ENCODE data around the gene IL9R. TPM values are rescaled to one million over a fixed set of nuclear protein-coding genes. Genes with fewer than 3 reads are reported as not detected.
A peak's percentile ranks its signal among the peaks of the same experiment; 100 is the strongest.

Gene IL9R
- total and polyA plus RNA-seq, 2 experiments from 2014 or later = not detected

- no peak overlapping the region for H3K4me3 ChIP-seq
- no peaks in the 10 kb centered on the region for H3K27me3 ChIP-seq
- H3K27ac ChIP-seq = no peak overlapping the region
- H3K4me1 ChIP-seq (ENCODE audit: low read depth) = no peaks in the 10 kb centered on the region
- TF ChIP-seq CTCF (IDR thresholded peaks at IDR 0.05; ENCODE audit: low read depth, low read length) = no peak
- no peaks in the 10 kb centered on the region for H3K36me3 ChIP-seq
- H3K9me3 ChIP-seq (ENCODE audit: low read depth) = no peaks in the 10 kb centered on the region
- no peak for DNase-seq (ENCODE audit: low read depth in 1 of 2, low spot score in 1 of 2)
Measured at GRCh38 chrX:155956099-155956498, 41.4 kb upstream of the IL9R start.

GRCh38 chrX:155956649-155957048, 40.8 kb upstream of the IL9R start:
- Histone ChIP-seq H3K9me3 (ENCODE audit: low read depth) (no peaks in the 10 kb centered on the region), H3K4me3 (no peak overlapping the region), H3K27me3 (no peaks in the 10 kb centered on the region), H3K27ac (no peak overlapping the region), H3K4me1 (ENCODE audit: low read depth) (no peaks in the 10 kb centered on the region), H3K36me3 (no peaks in the 10 kb centered on the region)
- no peak for DNase-seq (ENCODE audit: low read depth in 1 of 2, low spot score in 1 of 2)
- no peak for TF ChIP-seq CTCF (IDR thresholded peaks at IDR 0.05; ENCODE audit: low read depth, low read length)

DNA sequence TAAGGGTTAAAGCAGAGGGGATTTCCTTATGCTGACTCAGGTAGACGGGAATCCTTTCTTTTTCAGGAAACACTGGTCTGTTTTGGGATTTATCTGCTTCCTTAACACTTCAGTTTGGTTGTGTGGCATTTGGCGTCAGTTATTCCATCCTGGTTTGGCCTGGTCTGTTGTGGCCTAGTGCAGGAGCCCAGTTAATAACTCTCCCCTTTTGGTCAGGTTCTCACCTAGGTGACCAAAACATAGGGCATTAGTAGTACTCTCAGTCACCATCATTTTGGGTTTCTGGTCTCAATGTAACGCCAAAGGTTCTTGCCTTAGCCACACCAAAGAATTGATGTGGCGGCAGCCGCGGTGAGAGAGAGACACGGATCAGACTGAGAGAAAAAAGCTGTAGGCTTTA, 39.7 kb upstream of the IL9R start:
- no peak for DNase-seq (ENCODE audit: low read depth in 1 of 2, low spot score in 1 of 2)
- Histone ChIP-seq H3K4me3 (no peak overlapping the region), H3K27ac (peak overlapping the region; percentile 12)

DNA sequence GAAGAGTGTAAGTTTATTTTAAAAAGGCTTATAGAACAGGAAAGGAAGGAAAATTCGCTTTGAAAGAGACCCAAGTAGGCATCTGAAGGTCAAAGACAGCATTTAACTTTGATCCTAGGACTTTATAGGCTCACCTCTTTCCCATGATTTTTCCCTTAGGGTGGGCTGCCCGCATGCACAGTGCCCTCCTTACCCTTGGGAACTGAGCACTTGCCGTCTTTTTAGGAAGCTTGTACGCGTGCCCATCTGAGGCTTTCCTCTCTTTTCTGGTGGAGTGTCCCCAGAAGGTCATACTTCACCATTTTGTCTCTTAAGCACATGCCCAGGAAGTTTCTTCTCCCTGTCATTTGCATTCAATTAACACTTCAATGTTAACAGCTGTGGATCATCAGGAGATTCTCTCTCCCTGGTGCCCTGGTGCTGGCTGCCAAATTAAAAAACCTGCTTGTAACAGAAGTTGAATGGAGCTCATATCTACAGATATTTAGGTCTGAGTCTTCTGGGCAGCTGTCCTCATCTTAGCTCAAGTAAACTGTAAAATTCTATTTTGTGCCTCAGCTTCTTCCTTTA, 38.4 kb upstream of the IL9R start:
- H3K4me1 ChIP-seq (ENCODE audit: low read depth) = no peaks in the 10 kb centered on the region
- no peak overlapping the region for H3K27ac ChIP-seq
- no peak for DNase-seq (ENCODE audit: low read depth in 1 of 2, low spot score in 1 of 2)
- H3K27me3 ChIP-seq = no peaks in the 10 kb centered on the region
- H3K36me3 ChIP-seq = no peaks in the 10 kb centered on the region
- no peak for TF ChIP-seq CTCF (IDR thresholded peaks at IDR 0.05; ENCODE audit: low read depth, low read length)
- H3K9me3 ChIP-seq (ENCODE audit: low read depth) = no peaks in the 10 kb centered on the region
- no peak overlapping the region for H3K4me3 ChIP-seq

More for the DNA sequence above, 39.7 kb upstream of the IL9R start:
- TF ChIP-seq CTCF (IDR thresholded peaks at IDR 0.05; ENCODE audit: low read depth, low read length) = no peak
- Histone ChIP-seq H3K9me3 (ENCODE audit: low read depth) (no peaks in the 10 kb centered on the region), H3K4me1 (ENCODE audit: low read depth) (no peaks in the 10 kb centered on the region), H3K27me3 (no peaks in the 10 kb centered on the region), H3K36me3 (no peaks in the 10 kb centered on the region)

DNA sequence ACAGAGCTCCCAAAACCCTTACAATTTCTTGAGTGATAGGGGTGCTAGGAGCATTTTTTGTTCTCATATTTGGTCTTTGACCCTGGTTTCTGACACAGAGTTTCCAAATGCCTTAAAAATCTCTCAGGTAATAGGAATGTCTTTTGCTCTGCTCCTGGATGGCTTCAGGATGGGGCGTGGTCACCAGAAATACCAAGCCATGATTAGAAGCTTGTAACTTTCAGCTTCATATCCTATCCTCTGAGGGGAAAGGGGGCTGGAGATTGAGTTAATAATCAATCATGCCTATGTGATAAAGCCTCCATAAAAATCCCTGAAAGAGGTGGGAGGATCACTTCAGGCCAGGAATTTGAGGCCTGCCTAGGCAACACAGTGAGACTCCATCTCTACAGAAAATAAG, 34.6 kb upstream of the IL9R start:
- peaks cover 4% of the 10 kb centered on the region for H3K9me3 ChIP-seq (ENCODE audit: low read depth)
- H3K4me1 ChIP-seq (ENCODE audit: low read depth) = no peaks in the 10 kb centered on the region
- no peak overlapping the region for H3K4me3 ChIP-seq
- no peak for DNase-seq (ENCODE audit: low read depth in 1 of 2, low spot score in 1 of 2)
- H3K36me3 ChIP-seq = no peaks in the 10 kb centered on the region
- no peak overlapping the region for H3K27ac ChIP-seq
- H3K27me3 ChIP-seq = no peaks in the 10 kb centered on the region
- no peak for TF ChIP-seq CTCF (IDR thresholded peaks at IDR 0.05; ENCODE audit: low read depth, low read length)

Data from cardiac muscle cell (in vitro differentiated cells and primary cell).